Stimulated activated CD8-positive, alpha-beta memory T cell treated with anti-CD3 and anti-CD28 coated beads, Interleukin-12 subunit alpha, Interleukin-12 subunit beta, amount 100 ng/mL, for 1 hour (primary cell): ENCODE data around the gene FKBP3.
"Not testable (repeated sequence)": the region's sequence is repeated elsewhere in the genome, so short reads cannot be mapped to it uniquely, and the experiment has no call there.

Experiments
- DNase-seq: peaks from one replicate; pipeline ENCODE4 v3.0.0-alpha.2; 2020; ENCODE audit warnings: low read depth

The FKBP3 gene

DNA sequence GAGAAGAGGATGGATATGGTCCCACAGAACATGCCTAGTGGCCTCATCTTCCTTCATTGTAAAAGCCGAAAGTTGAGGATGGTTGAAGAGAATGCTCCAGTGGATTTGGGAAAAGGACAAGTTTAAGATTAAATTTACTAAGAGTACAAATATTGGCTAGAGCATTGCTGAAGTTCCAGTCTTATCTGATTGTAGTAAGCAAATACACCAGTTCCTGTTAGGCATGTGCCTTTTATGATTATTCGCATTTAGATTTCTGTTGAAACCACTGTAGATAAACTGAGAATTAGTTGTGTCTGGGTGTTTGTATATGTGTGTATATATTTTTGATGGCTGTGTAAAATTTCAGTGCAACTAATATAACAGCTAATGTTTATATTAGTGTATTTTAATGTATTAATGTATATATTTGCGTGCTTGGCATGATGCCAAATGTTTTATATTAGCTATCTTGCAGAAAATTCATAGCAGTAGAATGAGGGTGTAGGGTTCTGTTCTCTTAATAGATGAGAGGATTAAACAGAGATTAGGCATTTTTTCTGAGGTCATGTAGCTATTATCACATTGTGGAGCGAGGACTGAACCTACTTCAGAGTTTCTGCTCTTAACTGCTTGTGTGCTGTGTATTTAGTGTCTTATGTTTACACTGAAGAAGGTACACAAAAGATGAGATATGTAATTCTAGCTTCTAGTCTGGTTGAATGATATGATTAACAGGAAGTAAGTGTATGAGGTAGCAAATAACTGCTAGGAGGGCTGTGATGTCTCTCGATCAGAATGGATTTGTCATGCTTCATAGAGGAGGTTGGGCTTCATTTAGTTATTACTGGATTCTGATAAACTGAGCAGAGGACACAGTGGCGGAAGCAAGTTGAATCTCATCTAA lies 21.1 kb downstream of the FKBP3 start:
- no peak for DNase-seq

GRCh38 chr14:45104561-45104960 lies 29.7 kb downstream of the FKBP3 start:
- no peak for DNase-seq

- DNase-seq = no peak
Measured at GRCh38 chr14:45103806-45104205, 30.5 kb downstream of the FKBP3 start.

- no peak for DNase-seq
Measured at GRCh38 chr14:45096218-45096617, 38.1 kb downstream of the FKBP3 start.

DNA sequence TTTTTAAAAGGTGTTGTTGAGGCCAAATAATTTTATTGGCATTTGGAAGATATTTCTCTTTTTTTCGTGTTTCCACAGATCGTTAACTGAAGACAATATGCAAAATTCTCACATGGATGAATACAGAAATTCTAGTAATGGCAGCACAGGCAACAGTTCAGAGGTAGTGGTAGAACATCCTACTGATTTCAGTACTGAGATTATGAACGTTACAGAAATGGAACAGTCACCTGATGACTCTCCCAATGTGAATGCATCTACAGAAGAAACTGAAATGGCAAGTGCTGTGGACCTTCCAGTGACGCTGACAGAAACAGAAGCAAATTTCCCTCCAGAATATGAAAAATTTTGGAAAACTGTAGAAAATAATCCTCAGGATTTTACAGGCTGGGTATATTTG lies 39.1 kb downstream of the FKBP3 start:
- no peak for DNase-seq

GRCh38 chr14:45094275-45094674 lies 40.0 kb downstream of the FKBP3 start:
- no peak for DNase-seq

DNA sequence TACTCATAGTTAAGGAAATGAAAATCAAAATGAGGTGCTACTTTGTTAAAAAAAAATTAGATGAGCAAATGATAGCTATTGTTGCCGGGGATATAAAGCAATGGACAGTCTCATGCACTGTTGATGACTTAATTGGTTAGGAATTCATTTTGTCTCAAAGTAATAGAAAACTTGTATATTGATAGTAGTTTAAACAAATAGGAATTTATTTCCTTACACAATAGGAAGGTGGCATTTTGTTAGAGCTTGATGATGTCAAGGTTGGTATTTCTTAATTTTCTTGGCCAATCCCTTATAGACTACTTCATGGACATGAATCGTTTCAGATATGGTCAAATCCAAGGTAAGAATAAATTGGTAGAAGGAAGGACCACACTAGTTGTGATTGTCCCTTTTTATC lies 42.6 kb downstream of the FKBP3 start:
- no peak for DNase-seq

GRCh38 chr14:45089813-45090212 lies 44.5 kb downstream of the FKBP3 start:
- no peak for DNase-seq

- no peak for DNase-seq
Measured at GRCh38 chr14:45084946-45085346, 49.3 kb downstream of the FKBP3 start.

DNA sequence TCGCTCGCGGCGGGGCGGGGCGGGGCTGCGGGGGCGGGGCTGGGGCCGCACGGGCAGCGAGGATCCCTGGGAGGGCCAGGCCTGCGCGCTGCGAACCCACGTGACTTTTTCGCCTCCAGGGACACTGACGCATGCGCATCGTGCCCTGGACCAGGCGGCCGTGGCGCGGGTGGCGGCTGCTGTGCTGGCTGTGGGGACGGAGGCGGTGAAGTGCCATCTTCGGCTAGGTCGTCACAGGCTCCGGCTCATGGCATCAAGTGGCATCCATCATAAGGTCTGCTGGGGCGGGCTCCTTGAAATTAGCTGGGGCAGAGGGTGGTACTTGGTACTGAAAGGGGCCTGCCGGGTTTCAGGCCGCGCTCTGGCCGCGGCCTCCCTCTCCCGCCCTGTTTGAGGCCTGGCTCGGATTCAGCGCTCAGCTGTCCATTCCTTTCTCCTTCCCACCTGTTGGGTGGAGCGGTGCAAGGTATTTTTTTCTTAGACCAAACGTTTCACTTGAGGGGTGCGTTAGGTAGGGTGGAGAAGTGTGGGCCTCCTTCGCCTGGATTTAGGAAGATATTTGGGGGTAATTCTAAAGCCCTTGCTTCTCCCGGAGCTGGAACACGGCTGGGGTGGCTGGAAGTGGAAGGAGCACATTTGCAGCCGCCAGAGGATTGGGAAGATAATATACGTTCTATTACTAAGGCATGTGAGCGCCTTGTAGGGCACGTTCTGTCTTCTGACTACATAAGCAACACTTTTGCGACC lies 50.1 kb downstream of the FKBP3 start, which contains the start of gene PRPF39:
TSS of gene PRPF39 (plus strand) at position 141 of the 747 bp plus-strand sequence. CDS start 11,124 bp downstream, outside the sequence.
- peak; percentile 90 for DNase-seq

DNA sequence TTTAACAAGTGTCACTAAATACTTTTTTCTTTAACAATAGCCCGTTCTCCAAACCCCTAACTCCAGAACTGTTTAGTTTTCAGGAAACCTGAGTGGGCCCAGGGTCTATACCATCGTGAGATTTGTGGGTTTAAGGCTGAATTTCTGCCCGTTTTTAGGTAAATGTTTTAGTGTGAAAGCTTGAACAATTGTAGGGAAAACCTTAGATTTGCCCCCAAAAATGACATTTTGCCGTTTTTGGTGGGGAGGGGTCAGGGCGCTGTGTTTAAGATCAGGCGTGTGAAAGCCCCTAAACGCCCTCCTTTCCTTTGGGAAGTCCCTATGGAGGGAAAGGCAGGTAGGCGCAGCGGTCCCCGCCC lies 50.7 kb downstream of the FKBP3 start:
- no peak for DNase-seq

GRCh38 chr14:45082420-45082819 lies 51.9 kb downstream of the FKBP3 start:
- DNase-seq = no peak

- not testable (repeated sequence) for DNase-seq
Measured at GRCh38 chr14:45081096-45081495, 53.2 kb downstream of the FKBP3 start.

DNA sequence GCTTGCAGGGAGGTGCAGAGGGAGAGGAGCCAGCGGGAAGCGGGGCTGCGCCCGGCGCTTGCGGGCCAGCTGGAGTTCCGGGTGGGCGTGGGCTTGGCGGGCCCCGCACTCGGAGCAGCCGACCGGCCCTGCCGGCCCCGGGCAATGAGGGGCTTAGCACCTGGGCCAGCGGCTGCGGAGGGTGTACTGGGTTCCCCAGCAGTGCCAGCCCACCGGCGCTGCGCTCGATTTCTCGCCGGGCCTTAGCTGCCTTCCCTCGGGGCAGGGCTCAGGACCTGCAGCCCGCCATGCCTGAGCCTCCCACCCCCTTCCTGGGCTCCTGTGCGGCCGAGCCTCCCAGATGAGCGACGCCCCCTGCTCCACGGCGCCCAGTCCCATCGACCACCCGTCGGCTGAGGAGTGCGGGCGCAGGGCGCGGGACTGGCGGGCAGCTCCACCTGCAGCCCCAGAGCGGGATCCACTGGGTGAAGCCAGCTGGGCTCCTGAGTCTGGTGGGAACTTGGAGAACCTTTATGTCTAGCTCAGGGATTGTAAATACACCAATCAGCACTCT lies 53.8 kb downstream of the FKBP3 start:
- DNase-seq = not testable (repeated sequence)

GRCh38 chr14:45078323-45078722 lies 56.0 kb downstream of the FKBP3 start:
- DNase-seq = no peak

GRCh38 chr14:45073231-45073879 lies 60.9 kb downstream of the FKBP3 start:
- DNase-seq = no peak

DNA sequence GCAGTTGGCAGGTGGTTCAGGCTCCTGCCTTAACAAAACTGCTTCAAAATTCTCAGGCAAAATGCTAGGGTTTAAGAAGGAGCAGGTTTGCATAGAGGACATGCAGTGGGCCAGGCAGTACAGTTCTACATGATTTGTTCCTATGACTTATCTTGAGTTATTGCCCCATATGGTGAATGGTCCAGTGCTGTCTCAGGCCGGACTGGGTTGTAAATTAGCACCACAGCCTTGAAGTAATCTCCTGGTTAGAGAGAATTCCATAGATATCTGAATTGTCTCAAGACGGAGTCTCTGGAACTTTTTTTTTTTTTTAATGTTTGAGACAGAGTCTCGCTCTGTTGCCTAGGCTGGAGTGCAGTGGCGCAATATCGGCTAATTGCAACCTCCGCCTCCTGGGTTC lies 62.2 kb downstream of the FKBP3 start:
- no peak for DNase-seq

- DNase-seq = no peak
Measured at GRCh38 chr14:45070215-45070614, 64.1 kb downstream of the FKBP3 start.

GRCh38 chr14:45068396-45068795 lies 65.9 kb downstream of the FKBP3 start:
- no peak for DNase-seq

- DNase-seq = no peak
Measured at GRCh38 chr14:45066667-45067066, 67.6 kb downstream of the FKBP3 start.

DNA sequence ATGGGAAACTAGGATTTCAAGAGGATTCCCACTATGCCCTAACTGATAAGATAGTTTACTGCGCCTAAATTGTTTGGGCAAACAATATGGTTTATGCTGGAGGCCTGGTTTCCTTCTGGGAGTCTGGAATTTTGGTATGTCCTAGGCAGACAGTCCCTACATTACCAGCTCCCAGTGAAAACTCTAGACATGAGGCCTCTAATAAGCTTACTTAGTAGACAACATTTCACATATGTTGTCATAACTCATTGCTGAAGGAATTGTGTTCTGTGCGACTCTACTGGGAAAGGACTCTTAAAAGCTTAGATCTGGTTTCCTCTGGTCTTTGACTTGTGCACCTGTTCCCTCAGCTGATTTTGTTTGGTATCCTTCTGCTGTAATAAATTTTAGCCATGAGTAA lies 68.3 kb downstream of the FKBP3 start:
- DNase-seq = no peak
